ENCODE measurements around the gene LGALS4. TPM values are rescaled to one million over a fixed set of nuclear protein-coding genes. Genes with fewer than 3 reads are reported as not detected.

The LGALS4 gene, protein sequence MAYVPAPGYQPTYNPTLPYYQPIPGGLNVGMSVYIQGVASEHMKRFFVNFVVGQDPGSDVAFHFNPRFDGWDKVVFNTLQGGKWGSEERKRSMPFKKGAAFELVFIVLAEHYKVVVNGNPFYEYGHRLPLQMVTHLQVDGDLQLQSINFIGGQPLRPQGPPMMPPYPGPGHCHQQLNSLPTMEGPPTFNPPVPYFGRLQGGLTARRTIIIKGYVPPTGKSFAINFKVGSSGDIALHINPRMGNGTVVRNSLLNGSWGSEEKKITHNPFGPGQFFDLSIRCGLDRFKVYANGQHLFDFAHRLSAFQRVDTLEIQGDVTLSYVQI
- not detected in 2 replicates for total RNA-seq

DNA sequence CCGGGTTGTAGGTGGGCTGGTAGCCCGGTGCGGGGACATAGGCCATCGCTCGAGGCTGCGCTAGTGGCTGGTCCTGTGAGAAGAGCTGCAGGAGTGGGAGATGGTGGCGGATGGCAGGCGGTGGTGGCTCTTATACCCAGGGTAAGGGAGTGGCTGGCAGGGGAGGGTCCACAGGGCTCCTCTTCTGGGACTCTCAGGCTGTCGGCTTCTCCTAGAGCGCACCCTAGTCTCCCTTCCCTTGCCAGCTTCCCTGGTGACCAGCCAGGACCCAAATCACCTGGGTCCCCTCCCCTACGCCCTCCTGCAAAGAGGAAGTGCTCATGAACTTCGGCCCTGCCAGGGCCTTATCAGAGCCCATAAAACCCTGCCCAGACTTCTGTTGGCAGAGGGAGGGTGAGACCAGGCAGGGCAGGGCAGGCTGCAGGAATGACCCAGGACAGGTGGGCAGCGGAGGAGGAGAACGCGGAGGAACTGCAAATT lies at the start of gene LGALS4:
Gene LGALS4, minus strand, starts transcription at position 105 of the 480 bp plus-strand sequence. Its CDS starts 59 bp downstream, at position 46.

DNA sequence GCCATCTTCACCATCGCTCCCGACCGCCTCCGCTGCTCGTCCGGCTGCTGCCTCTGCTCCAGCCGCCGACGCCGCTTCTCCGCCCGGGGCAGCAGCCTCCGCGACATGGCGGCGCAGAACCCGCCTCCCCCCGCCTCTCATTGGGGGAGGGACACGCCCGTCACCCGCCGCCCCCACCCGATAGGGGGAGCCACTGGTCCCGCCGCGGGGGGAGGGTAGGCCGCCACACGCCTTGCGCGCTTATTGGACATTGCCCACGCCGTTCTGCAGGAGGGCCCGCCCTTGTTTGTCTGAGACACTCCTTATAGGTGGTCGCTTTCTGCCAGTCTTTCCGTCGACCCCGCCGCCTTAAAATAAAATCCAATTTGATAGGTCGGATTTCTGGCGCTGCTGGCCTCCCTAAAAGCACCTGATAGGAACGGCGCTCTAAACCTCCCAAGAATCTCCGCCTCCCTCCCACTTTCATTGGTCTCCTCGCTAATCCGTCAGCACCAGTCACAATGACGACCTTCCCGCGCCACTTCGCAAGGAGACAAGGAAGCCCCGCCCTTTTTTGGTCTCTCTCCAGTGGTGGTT lies 37.2 kb upstream of the LGALS4 start, which contains the start of gene HNRNPL:
Gene HNRNPL, minus strand, starts transcription at position 127 of the 576 bp plus-strand sequence. Its CDS starts 20 bp downstream, at position 107.

DNA sequence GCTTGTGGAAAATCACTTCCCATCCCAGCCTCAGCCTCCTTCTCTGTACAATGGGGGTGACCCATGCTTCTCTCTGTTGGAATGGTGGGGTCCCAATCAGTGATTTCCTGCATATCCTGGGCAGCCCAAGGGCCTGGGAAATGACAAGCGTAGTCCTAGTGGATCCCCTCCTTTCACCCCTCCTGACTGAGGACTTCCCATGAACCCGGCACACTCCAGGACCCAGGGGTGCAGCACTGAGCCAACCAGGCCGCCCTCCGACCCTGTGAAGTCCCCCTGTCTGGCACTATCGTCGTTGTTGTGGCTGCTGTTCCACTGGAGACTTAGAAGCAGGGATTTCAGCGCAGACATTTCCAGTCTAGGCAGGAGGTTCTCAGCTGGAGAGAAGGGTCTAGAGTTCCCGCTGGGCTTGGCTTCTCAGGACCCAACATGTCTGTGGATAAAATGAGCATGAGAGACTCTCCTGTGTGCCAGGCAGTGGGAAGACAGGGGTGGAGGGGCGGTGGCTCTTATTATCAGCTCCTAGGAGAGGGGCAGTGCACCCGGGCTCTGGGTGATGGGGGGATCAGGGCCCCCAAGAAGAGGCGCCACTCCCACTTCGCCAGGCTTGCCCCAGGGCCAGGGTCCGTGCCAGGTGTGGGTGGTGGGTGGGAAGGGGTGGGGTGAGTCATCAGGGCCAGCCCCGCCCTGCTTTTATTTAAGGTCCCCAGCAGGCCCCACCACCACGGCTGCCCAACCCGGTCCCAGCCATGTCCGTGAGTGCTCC lies 24.1 kb downstream of the LGALS4 start, which contains the start of gene LGALS7B:
Gene LGALS7B, plus strand, starts transcription at position 723 of the 766 bp plus-strand sequence. Its CDS starts 27 bp downstream, at position 750.

DNA sequence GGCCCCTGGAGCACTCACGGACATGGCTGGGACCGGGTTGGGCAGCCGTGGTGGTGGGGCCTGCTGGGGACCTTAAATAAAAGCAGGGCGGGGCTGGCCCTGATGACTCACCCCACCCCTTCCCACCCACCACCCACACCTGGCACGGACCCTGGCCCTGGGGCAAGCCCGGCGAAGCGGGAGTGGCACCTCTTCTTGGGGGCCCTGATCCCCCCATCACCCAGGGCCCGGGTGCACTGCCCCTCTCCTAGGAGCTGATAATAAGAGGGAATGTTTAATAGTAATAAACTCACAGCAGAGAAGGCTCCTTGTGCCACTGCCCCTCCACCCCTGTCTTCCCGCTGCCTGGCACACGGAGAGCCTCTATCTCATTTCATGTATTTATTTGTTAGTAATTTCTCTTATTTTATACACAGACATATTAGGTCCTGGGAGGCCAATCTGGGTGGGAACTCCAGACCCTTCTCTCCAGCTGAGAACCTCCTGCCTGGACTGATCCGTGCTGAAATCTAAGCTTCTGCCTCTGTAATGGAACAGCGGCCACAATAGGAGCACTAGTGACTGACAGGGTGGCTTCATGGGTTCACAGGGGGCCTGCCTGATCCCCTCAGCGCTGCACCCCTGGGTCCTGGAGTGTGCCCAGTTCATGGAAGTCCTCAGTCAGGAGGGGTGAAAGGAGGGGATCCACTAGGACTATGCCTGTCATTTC lies 39.1 kb downstream of the LGALS4 start, which contains the start of gene LGALS7:
Gene LGALS7, minus strand, starts transcription at position 49 of the 709 bp plus-strand sequence. Its CDS starts 25 bp downstream, at position 24.

Other genes starting within 250 kb of the LGALS4 start
- gene MAP4K1, start 195.0 kb downstream of the LGALS4 start, total RNA-seq: 0.15 TPM in 1 of 2 replicates, not detected in the other
- 277 and 466 TPM in 2 replicates for gene EIF3K, start 193.8 kb downstream of the LGALS4 start, total RNA-seq
- gene ACTN4, start 165.3 kb downstream of the LGALS4 start, total RNA-seq: 211 and 395 TPM in 2 replicates
- gene CAPN12, start 68.5 kb downstream of the LGALS4 start, total RNA-seq: not detected in 2 replicates
- not detected in 2 replicates for gene LGALS7, start 39.4 kb downstream of the LGALS4 start, total RNA-seq
- gene LGALS7B, start 23.7 kb downstream of the LGALS4 start, total RNA-seq: not detected in 2 replicates
- gene ECH1, start 18.8 kb upstream of the LGALS4 start, total RNA-seq: 24.4 and 36.3 TPM in 2 replicates
- gene HNRNPL, start 37.0 kb upstream of the LGALS4 start, total RNA-seq: 307 and 342 TPM in 2 replicates
- 7.5 and 8.1 TPM in 2 replicates for gene RINL, start 65.3 kb upstream of the LGALS4 start, total RNA-seq
- gene SIRT2, start 86.7 kb upstream of the LGALS4 start, total RNA-seq: 58.1 and 64.9 TPM in 2 replicates
- gene NFKBIB, start 87.0 kb upstream of the LGALS4 start, total RNA-seq: 10.0 and 14.9 TPM in 2 replicates
- not detected in 2 replicates for gene CCER2, start 99.2 kb upstream of the LGALS4 start, total RNA-seq
- 14.6 and 15.9 TPM in 2 replicates for gene SARS2, start 117.8 kb upstream of the LGALS4 start, total RNA-seq
- gene MRPS12, start 118.0 kb upstream of the LGALS4 start, total RNA-seq: 43.2 and 61.1 TPM in 2 replicates
- 19.3 and 21.8 TPM in 2 replicates for gene FBXO17, start 162.8 kb upstream of the LGALS4 start, total RNA-seq
- 1.2 and 1.6 TPM in 2 replicates for gene FBXO27, start 219.6 kb upstream of the LGALS4 start, total RNA-seq

All from epithelial cell of umbilical artery (primary cell).